Gastrocnemius medialis (tissue), 4 donors: ENCODE results near the gene GARIN3.

Experiments used
- POLR2A ChIP-seq, 2 donors: fragments of 450-650 bp; IDR thresholded peaks; one replicate each; pipeline ENCODE4 v1.6.1; 2017; ENCODE audit warnings: antibody characterized with exemption in 2 of 2, mild to moderate bottlenecking in 2 of 2, moderate library complexity in 2 of 2
- TF ChIP-seq, protein P1 (sequence below), 5 experiments: fragments of 450-650 bp in 3 of 5; fragments of 200-600 bp in 2 of 5; sonication (generic) in 2 of 5; IDR thresholded peaks in 4 of 5; conservative IDR thresholded peaks in 1 of 5; 1 replicate in 4 of 5; 2 replicates in 1 of 5; pipeline ENCODE4 v1.5.1; 2016 to 2019; ENCODE audit warnings: antibody characterized with exemption in 5 of 5, mild to moderate bottlenecking in 3 of 5, moderate library complexity in 3 of 5

DNA sequence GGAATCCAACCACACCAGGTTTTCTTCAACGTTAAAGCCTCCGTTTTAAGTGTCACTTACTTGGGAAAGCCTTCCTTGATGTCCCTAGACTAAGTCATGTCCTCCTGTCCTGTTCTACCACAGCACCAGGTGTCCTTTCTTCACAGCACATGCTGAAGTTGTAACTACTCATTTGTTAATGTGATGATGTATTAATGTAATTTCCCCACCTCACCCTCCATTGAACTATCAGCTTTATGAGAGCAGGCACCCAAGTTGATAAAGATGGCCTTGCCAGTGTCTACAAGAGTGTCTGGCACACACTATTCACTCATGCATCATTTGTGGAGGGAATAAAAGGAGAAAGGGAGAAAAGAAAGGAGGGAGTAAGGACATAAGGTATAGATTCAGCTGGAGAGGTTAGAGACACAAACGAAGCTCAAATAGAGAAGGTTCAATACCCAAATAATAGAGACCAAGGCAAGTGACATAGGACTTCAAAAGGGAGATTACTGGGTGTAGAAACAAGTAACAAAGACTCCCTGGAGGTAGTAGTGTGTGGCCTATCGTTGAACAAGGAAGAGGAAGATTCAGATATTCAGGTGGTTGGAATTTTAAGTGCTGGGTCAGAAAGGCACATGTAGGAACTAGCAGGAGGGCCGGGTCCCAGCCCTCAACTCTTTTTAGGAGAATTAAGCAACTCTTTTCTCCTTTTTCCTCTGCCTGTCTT, 21.1 kb upstream of the GARIN3 start:
- TF ChIP-seq, protein P1, sequence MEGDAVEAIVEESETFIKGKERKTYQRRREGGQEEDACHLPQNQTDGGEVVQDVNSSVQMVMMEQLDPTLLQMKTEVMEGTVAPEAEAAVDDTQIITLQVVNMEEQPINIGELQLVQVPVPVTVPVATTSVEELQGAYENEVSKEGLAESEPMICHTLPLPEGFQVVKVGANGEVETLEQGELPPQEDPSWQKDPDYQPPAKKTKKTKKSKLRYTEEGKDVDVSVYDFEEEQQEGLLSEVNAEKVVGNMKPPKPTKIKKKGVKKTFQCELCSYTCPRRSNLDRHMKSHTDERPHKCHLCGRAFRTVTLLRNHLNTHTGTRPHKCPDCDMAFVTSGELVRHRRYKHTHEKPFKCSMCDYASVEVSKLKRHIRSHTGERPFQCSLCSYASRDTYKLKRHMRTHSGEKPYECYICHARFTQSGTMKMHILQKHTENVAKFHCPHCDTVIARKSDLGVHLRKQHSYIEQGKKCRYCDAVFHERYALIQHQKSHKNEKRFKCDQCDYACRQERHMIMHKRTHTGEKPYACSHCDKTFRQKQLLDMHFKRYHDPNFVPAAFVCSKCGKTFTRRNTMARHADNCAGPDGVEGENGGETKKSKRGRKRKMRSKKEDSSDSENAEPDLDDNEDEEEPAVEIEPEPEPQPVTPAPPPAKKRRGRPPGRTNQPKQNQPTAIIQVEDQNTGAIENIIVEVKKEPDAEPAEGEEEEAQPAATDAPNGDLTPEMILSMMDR (IDR thresholded peaks at IDR 0.05 in 4 of 5, conservative IDR thresholded peaks at IDR 0.05 in 1 of 5) = no peak
- no peak for TF ChIP-seq POLR2A (IDR thresholded peaks at IDR 0.05)
